ENCODE measurements around the gene TTC1.
"Not testable (repeated sequence)": the region's sequence is repeated elsewhere in the genome, so short reads cannot be mapped to it uniquely, and the experiment has no call there.

TTC1 gene

DNA sequence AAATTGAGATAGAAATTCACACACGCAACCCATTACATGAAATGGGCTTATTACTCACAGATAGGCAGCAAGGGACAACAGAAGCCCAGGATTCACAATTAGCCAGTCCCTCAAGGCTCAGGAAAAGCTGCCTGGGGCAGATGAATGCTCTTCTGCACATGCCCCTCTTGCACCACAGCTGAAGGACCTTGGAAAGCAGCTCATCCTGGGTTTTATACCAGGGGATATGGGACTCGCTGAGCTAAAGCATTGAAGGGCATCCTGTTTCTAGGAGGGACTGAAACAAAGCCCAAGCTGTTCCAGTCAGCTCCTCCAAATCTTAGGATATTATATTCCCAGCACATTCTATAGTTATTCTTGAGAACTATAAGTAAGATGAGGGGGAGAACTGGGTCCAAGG, 15.7 kb upstream of the TTC1 start:
- Histone ChIP-seq H3K36me3 (no peaks in the 10 kb centered on the region), H3K4me1 (no peaks in the 10 kb centered on the region), H3K4me3 (ENCODE audit: low read depth, low read length) (no peak overlapping the region), H3K27me3 (peaks cover 64% of the 10 kb centered on the region), H3K9me3 (no peaks in the 10 kb centered on the region)
- TF ChIP-seq, protein P1, sequence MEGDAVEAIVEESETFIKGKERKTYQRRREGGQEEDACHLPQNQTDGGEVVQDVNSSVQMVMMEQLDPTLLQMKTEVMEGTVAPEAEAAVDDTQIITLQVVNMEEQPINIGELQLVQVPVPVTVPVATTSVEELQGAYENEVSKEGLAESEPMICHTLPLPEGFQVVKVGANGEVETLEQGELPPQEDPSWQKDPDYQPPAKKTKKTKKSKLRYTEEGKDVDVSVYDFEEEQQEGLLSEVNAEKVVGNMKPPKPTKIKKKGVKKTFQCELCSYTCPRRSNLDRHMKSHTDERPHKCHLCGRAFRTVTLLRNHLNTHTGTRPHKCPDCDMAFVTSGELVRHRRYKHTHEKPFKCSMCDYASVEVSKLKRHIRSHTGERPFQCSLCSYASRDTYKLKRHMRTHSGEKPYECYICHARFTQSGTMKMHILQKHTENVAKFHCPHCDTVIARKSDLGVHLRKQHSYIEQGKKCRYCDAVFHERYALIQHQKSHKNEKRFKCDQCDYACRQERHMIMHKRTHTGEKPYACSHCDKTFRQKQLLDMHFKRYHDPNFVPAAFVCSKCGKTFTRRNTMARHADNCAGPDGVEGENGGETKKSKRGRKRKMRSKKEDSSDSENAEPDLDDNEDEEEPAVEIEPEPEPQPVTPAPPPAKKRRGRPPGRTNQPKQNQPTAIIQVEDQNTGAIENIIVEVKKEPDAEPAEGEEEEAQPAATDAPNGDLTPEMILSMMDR (IDR thresholded peaks at IDR 0.05; ENCODE audit: low read depth, low read length), result no peak
- DNase-seq, result no peak

DNA sequence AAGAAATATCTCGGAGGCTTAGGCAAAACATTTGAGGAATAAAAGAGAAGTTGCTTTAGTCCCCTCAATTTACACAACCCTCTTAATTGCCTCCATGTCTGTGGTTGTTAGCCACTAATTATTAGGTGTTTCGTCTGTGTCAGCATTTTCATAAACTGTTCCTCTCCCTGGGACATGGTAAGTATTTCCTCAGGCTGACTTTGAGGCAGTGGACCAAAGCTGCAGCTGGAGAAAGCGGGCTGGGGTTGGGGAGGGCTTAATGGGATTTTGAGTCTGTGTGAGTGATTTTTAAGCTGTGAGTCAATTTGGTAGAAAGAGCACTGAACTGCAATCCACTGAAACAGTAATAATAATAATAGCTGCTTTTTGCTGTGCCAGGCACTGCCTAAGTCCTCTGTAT, 13.0 kb upstream of the TTC1 start:
- Histone ChIP-seq H3K36me3 (no peaks in the 10 kb centered on the region), H3K4me1 (no peaks in the 10 kb centered on the region), H3K27me3 (peaks cover 58% of the 10 kb centered on the region), H3K4me3 (ENCODE audit: low read depth, low read length) (no peak overlapping the region), H3K9me3 (no peaks in the 10 kb centered on the region)
- TF ChIP-seq, protein P1 (IDR thresholded peaks at IDR 0.05; ENCODE audit: low read depth, low read length), result no peak
- no peak for DNase-seq

DNA sequence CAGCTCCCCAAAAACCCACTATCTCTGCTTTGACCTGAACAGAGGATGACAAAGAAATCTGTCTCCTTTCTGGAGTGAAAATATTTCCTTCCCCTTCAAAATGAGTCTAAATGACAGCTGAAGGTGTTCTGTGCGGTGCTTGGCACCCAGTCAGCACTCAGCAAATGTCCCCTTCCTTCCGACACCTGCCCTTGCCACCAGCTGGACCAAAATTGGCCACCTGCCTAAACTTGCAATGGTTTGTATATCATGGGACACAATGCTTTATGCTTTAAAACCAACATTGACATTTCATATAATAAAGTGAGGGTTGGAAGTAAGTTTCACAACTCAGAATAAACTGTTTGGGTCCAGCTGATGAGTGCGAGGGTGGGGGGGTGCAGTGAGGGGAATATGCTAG, 7.5 kb upstream of the TTC1 start:
- TF ChIP-seq, protein P1 (IDR thresholded peaks at IDR 0.05; ENCODE audit: low read depth, low read length), result no peak

DNA sequence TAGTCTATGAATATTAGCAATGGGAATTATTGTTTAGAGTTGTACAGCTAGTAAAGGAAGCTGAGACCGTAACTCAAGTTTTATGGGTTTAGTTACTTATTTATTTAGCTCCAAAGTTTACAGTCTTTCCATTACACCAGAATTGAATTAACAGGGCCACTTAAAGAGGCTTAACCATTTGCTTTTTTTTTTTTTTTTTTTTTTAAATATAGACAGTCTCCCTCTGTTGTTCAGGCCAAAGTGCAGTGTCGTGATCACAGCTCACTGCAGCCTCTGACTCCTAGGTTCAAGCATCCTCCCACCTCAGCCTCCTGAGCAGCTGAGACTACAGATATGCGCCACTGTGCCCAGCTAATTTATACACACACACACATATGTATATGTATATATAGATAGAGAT, 1.4 kb upstream of the TTC1 start:
- no peak for DNase-seq
- peaks cover 3% of the 10 kb centered on the region for H3K27me3 ChIP-seq
- TF ChIP-seq, protein P1 (IDR thresholded peaks at IDR 0.05; ENCODE audit: low read depth, low read length), result no peak
- no peaks in the 10 kb centered on the region for H3K9me3 ChIP-seq
- no peak overlapping the region for H3K4me3 ChIP-seq (ENCODE audit: low read depth, low read length)
- H3K4me1 ChIP-seq, result no peaks in the 10 kb centered on the region
- peaks cover 13% of the 10 kb centered on the region for H3K36me3 ChIP-seq

More for the DNA sequence above, 7.5 kb upstream of the TTC1 start:
- H3K36me3 ChIP-seq, result no peaks in the 10 kb centered on the region
- H3K9me3 ChIP-seq, result no peaks in the 10 kb centered on the region
- no peaks in the 10 kb centered on the region for H3K4me1 ChIP-seq
- DNase-seq, result no peak
- H3K27me3 ChIP-seq, result peaks cover 45% of the 10 kb centered on the region
- no peak overlapping the region for H3K4me3 ChIP-seq (ENCODE audit: low read depth, low read length)

DNA sequence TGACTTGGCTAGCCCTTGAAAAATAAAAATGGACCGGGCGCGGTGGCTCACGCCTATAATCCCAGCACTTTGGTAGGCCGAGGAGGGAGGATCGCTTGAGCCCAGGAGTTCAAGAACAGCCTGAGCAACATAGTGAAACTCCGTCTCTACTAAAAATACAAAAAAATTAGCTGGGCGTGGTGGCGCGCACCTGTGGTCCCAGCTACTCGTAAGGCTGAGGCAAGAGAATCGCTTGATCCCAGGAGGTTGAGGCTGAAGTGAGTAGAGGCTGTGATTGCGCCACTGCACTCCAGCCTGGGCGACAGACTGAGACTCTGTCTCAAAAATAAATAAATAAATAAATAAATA, 436 bp upstream of the TTC1 start:
- not testable (repeated sequence) for H3K27me3 ChIP-seq, DNase-seq
- H3K36me3 ChIP-seq, result peaks cover 18% of the 10 kb centered on the region

DNA sequence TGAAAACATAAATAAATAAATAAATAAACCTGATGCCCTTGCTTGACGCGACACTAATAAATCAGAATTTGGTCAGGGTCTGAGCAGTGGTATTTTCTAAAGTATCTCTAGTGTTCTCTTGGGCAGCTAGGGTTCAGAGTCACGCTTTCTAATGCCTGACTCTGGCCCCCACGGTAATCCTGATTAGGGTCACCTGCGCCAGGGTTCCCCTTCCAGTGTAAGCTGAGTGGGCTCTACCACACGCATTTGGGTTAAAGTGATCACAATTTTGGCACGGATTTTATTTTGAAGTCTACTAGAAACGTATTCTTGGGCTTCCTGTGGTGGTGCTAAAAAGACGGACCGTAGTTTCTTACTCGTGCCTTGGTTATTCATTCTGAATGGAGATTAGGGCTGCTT, 651 bp downstream of the TTC1 start:
- TF ChIP-seq, protein P1 (IDR thresholded peaks at IDR 0.05; ENCODE audit: low read depth, low read length), result no peak
- no peak for DNase-seq

More for the DNA sequence above, 436 bp upstream of the TTC1 start:
- not testable (repeated sequence) for H3K9me3 ChIP-seq; H3K4me1 ChIP-seq; H3K4me3 ChIP-seq (ENCODE audit: low read depth, low read length)

DNA sequence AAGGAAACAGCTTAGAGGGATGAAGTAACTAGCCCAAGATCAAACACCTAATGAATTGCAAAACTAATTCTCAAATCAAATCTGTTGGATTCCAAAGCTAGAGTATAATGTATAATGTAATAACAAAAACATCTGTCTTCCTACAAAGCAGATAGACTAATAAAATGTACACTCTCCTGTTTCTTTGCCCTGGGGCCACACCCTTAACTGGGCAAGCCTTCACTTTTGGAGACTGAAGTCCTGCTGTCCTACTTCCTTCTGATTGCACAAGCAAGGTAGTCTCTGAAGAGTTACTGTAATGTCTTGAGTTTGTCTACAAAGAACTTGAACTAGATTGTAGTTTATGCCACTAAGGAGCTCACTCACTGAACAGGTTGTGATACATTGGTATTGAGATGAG, 2.5 kb downstream of the TTC1 start:
- Histone ChIP-seq H3K4me1 (no peaks in the 10 kb centered on the region), H3K27me3 (no peaks in the 10 kb centered on the region), H3K9me3 (no peaks in the 10 kb centered on the region), H3K4me3 (ENCODE audit: low read depth, low read length) (no peak overlapping the region), H3K36me3 (peaks cover 21% of the 10 kb centered on the region)
- TF ChIP-seq, protein P1 (IDR thresholded peaks at IDR 0.05; ENCODE audit: low read depth, low read length), result no peak
- no peak for DNase-seq

More for the DNA sequence above, 651 bp downstream of the TTC1 start:
- no peaks in the 10 kb centered on the region for H3K27me3 ChIP-seq
- H3K9me3 ChIP-seq, result no peaks in the 10 kb centered on the region
- H3K4me1 ChIP-seq, result no peaks in the 10 kb centered on the region
- peaks cover 21% of the 10 kb centered on the region for H3K36me3 ChIP-seq
- peak overlapping the region; percentile 99 for H3K4me3 ChIP-seq (ENCODE audit: low read depth, low read length)

DNA sequence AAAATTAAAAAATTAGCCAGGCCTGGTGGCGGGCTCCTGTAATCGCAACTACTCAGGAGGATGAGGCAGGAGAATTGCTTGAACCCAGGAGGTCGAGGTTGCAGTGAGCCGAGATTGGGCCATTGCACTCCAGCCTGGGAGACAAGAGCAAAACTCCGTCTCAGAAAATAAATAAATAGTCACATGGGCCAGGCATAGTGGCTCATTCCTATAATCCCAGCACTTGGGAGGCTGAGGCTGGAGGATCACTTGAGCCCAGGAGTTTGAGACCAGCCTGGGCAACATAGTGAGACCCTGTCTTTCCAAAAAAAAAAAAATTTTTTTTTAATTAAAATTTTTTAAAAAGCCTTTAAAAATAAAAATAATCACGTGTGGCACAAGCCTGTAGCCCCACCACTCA, 5.3 kb downstream of the TTC1 start:
- not testable (repeated sequence) for DNase-seq; H3K9me3 ChIP-seq; H3K4me3 ChIP-seq (ENCODE audit: low read depth, low read length); H3K4me1 ChIP-seq; H3K27me3 ChIP-seq
- H3K36me3 ChIP-seq, result peaks cover 24% of the 10 kb centered on the region

Measured in BE2C (cell line).